Lung (tissue), 12 donors: ENCODE measurements around the gene PTPN14. TPM values are rescaled to one million over a fixed set of nuclear protein-coding genes. Genes with fewer than 3 reads are reported as not detected.

Experiments
- ATAC-seq: fragments of 200-7000 bp; cut with Tn5 transposase; one replicate; pipeline ENCODE4 v1.9.1; 2020; ENCODE audit warnings: moderate number of reproducible peaks; ENCODE audit not compliant: insufficient read depth, low FRiP score
- DNase-seq, 3 donors: peaks; one replicate each; pipeline ENCODE4 v3.0.0-alpha.2; 2013 to 2017
- H3K27ac ChIP-seq, 2 donors: one replicate each; pipeline ENCODE4 v1.5.1; 2013; ENCODE audit warnings: mild to moderate bottlenecking in 2 of 2, moderate library complexity in 2 of 2, control low read depth in 1 of 2, inconsistent platforms in 1 of 2, low read depth in 1 of 2, low read length in 1 of 2
- H3K27me3 ChIP-seq, 3 donors: one replicate each; pipeline ENCODE4 v1.5.1; 2013; ENCODE audit warnings: low read length in 2 of 3; ENCODE audit not compliant: control insufficient read depth in 3 of 3, insufficient read depth in 3 of 3
- H3K36me3 ChIP-seq, 4 donors: one replicate each; pipeline ENCODE4 v1.5.1; 2013; ENCODE audit warnings: low read length in 4 of 4, mild to moderate bottlenecking in 1 of 4, moderate library complexity in 1 of 4; ENCODE audit not compliant: control insufficient read depth in 4 of 4, insufficient read depth in 4 of 4
- H3K4me1 ChIP-seq, 5 donors: one replicate each; pipeline ENCODE4 v1.5.1; 2013; ENCODE audit warnings: low read length in 5 of 5, mild to moderate bottlenecking in 2 of 5, moderate library complexity in 1 of 5; ENCODE audit not compliant: control insufficient read depth in 5 of 5, insufficient read depth in 5 of 5
- H3K4me3 ChIP-seq: one replicate; pipeline ENCODE4 v1.5.1; 2013; ENCODE audit warnings: mild to moderate bottlenecking, control low read depth, moderate library complexity
- H3K9ac ChIP-seq, 2 donors: one replicate each; pipeline ENCODE4 v1.5.1; 2013; ENCODE audit warnings: low read length in 2 of 2, control low read depth in 1 of 2; ENCODE audit not compliant: insufficient read depth in 1 of 2
- H3K9me3 ChIP-seq, 4 donors: one replicate each; pipeline ENCODE4 v1.5.1; 2013; ENCODE audit warnings: low read length in 3 of 4, mild to moderate bottlenecking in 1 of 4, moderate library complexity in 1 of 4; ENCODE audit not compliant: control insufficient read depth in 4 of 4, insufficient read depth in 3 of 4
- CTCF ChIP-seq: IDR thresholded peaks from 2 replicates; pipeline ENCODE4 v1.5.1; 2012; ENCODE audit warnings: mild to moderate bottlenecking; ENCODE audit errors: control extremely low read depth, extremely low read depth
- WGBS, 2 donors: extraction: QIAGEN DNeasy Blood & Tissue Kit; methylation state at CpG; one replicate each; pipeline ENCODE4 v1.1.7; 2013; 5-methylcytosine and 5-hydroxymethylcytosine counted together
- polyA plus RNA-seq, 2 donors: library from polyadenylated mRNA; stranded (reverse); fragments of 200-250 nt; gene quantifications; one replicate each; pipeline ENCODE4 v1.2.1, GENCODE V29; 2013
- total RNA-seq, 2 donors: library from RNA; depleted of rRNA in 1 of 2; stranded (reverse); fragments of >200 nt in 1 of 2; gene quantifications; one replicate each; pipeline ENCODE4 v1.2.1, GENCODE V29; 2014 to 2021
- donor health status: control.
- donor health status: control.
- donor health status: Bipolar disorder and iron deficiency.
- donor health status: healthy.
- donor health status: DM: yes; HTN: yes; CAD: no.

Gene PTPN14
- total and polyA plus RNA-seq, 4 donors = 4.4 to 43.2 (median 15.2) TPM

- TF ChIP-seq CTCF = no peak
- H3K27me3 ChIP-seq = no peaks in the 10 kb centered on the region
- DNase-seq (no peak), ATAC-seq (no peak)
- H3K4me3 ChIP-seq = no peak overlapping the region
- no peaks in the 10 kb centered on the region for H3K36me3 ChIP-seq
- peaks cover 0 to 5% (median 0%) of the 10 kb centered on the region in 5 donors for H3K4me1 ChIP-seq
- H3K9me3 ChIP-seq = peaks cover 0 to 11% (median 5%) of the 10 kb centered on the region in 4 donors
- no peak overlapping the region for H3K27ac ChIP-seq
- WGBS, 2 donors = 89 to 94% methylated on average over 3 of the region's 3 CpGs
- no peak overlapping the region for H3K9ac ChIP-seq
Observed at GRCh38 chr1:214574598-214575411, 23.4 kb upstream of the PTPN14 start.

GRCh38 chr1:214573386-214574318 is 22.2 kb upstream of the PTPN14 start:
- no peak overlapping the region for H3K4me3 ChIP-seq
- DNase-seq = peak in 1 of 3 donors; percentile 25
- H3K27me3 ChIP-seq = no peaks in the 10 kb centered on the region
- WGBS, 2 donors = 56 to 61% methylated on average over 11 of the region's 11 CpGs
- H3K9ac ChIP-seq = no peak overlapping the region
- no peak for TF ChIP-seq CTCF
- H3K4me1 ChIP-seq = peaks cover 0 to 5% (median 0%) of the 10 kb centered on the region in 5 donors
- peaks cover 0 to 11% (median 5%) of the 10 kb centered on the region in 4 donors for H3K9me3 ChIP-seq
- H3K27ac ChIP-seq = no peak overlapping the region
- no peaks in the 10 kb centered on the region for H3K36me3 ChIP-seq
- ATAC-seq = no peak

- peaks cover 0 to 5% (median under 1%) of the 10 kb centered on the region in 4 donors for H3K9me3 ChIP-seq
- H3K36me3 ChIP-seq = no peaks in the 10 kb centered on the region
- DNase-seq = no peak
- H3K27ac ChIP-seq = no peak overlapping the region
- H3K27me3 ChIP-seq = no peaks in the 10 kb centered on the region
- TF ChIP-seq CTCF = no peak
- no peak for ATAC-seq
- peaks cover 0 to 5% (median 4%) of the 10 kb centered on the region in 5 donors for H3K4me1 ChIP-seq
- H3K9ac ChIP-seq = no peak overlapping the region
- H3K4me3 ChIP-seq = no peak overlapping the region
Observed at GRCh38 chr1:214571281-214571680, 19.9 kb upstream of the PTPN14 start.
